CD4-positive, alpha-beta T cell treated with Interleukin-1 beta for 1 hour (primary cell): ENCODE data around the gene BAZ1B.
"Not testable (repeated sequence)": the region's sequence is repeated elsewhere in the genome, so short reads cannot be mapped to it uniquely, and the experiment has no call there.

Experiments
- DNase-seq, 2 donors: peaks; one replicate each; pipeline ENCODE4 v3.0.0-alpha.2; 2020 to 2022

BAZ1B gene

GRCh38 chr7:73426016-73426415 is 96.1 kb downstream of the BAZ1B start:
- DNase-seq, result no peak

GRCh38 chr7:73425356-73425983 is 96.6 kb downstream of the BAZ1B start:
- DNase-seq, result no peak

- DNase-seq, result no peak
These were observed 97.6 kb downstream of the BAZ1B start for GRCh38 chr7:73424489-73424885.

- DNase-seq, result peak in 1 of 2 donors; percentile 9
These were observed 98.3 kb downstream of the BAZ1B start for GRCh38 chr7:73423519-73424488.

GRCh38 chr7:73420610-73421009 is 101.5 kb downstream of the BAZ1B start:
- not testable (repeated sequence) for DNase-seq

GRCh38 chr7:73420016-73420415 is 102.1 kb downstream of the BAZ1B start:
- DNase-seq, result not testable (repeated sequence)

GRCh38 chr7:73418113-73418703 is 103.9 kb downstream of the BAZ1B start:
- DNase-seq, result no peak

- not testable (repeated sequence) for DNase-seq
These were observed 111.5 kb downstream of the BAZ1B start for GRCh38 chr7:73410541-73411131.

GRCh38 chr7:73404860-73405259 is 117.2 kb downstream of the BAZ1B start:
- not testable (repeated sequence) for DNase-seq

- peak; percentile 79 to 83 for DNase-seq
These were observed 122.7 kb downstream of the BAZ1B start for GRCh38 chr7:73399185-73400050.

- DNase-seq, result no peak
These were observed 124.4 kb downstream of the BAZ1B start for GRCh38 chr7:73397521-73398281.

GRCh38 chr7:73395538-73396503 is 126.3 kb downstream of the BAZ1B start:
- DNase-seq, result no peak

GRCh38 chr7:73394422-73394821 is 127.7 kb downstream of the BAZ1B start:
- no peak for DNase-seq

- DNase-seq, result no peak
These were observed 130.7 kb downstream of the BAZ1B start for GRCh38 chr7:73391396-73391795.
